CD14-positive monocyte (primary cell): ENCODE measurements around the gene GLB1L2. TPM values are rescaled to one million over a fixed set of nuclear protein-coding genes. Genes with fewer than 3 reads are reported as not detected.

Source experiments
- DNase-seq, 3 donors: peaks; one replicate each; pipeline ENCODE4 v3.0.0-alpha.2; 2011 to 2022
- H2AFZ ChIP-seq: 2 replicates; pipeline ENCODE4 v1.6.0; 2012; ENCODE audit warnings: mild to moderate bottlenecking, low read depth, low read length, inconsistent platforms; ENCODE audit not compliant: insufficient read depth, poor library complexity, severe bottlenecking
- H3K27ac ChIP-seq, 2 donors: 1 replicate in 1 of 2; 2 replicates in 1 of 2; pipeline ENCODE4 v1.5.1; 2012 to 2013; ENCODE audit warnings: low read length in 2 of 2, control low read depth in 1 of 2, inconsistent platforms in 1 of 2, low read depth in 1 of 2, mild to moderate bottlenecking in 1 of 2
- H3K27me3 ChIP-seq, 2 donors: one replicate each; pipeline versions ENCODE4 v1.6.0 to v1.6.1; 2011 to 2013; ENCODE audit warnings: low read length in 2 of 2; ENCODE audit not compliant: control insufficient read depth in 2 of 2, insufficient read depth in 2 of 2
- H3K36me3 ChIP-seq, 2 donors: replicated peaks in 1 of 2; 1 replicate in 1 of 2; 2 replicates in 1 of 2; pipeline versions ENCODE4 v1.5.1 to v1.6.1; 2012 to 2013; ENCODE audit warnings: low read length in 2 of 2, control low read depth in 1 of 2, inconsistent platforms in 1 of 2, mild to moderate bottlenecking in 1 of 2; ENCODE audit not compliant: insufficient read depth in 2 of 2, control insufficient read depth in 1 of 2
- H3K4me1 ChIP-seq, 2 donors: 1 replicate in 1 of 2; 2 replicates in 1 of 2; pipeline versions ENCODE4 v1.5.1 to v1.6.1; 2012 to 2013; ENCODE audit warnings: low read length in 2 of 2, control low read depth in 1 of 2, inconsistent platforms in 1 of 2, mild to moderate bottlenecking in 1 of 2, moderate library complexity in 1 of 2; ENCODE audit not compliant: insufficient read depth in 2 of 2, control insufficient read depth in 1 of 2
- H3K4me2 ChIP-seq: replicated peaks from 2 replicates; pipeline ENCODE3; 2012; ENCODE audit warnings: low read length, moderate library complexity, mild to moderate bottlenecking; ENCODE audit not compliant: poor library complexity, severe bottlenecking; ENCODE audit errors: extremely low read depth
- H3K4me3 ChIP-seq, 3 experiments: fragments of 200-600 bp in 1 of 3; sonication (generic) in 1 of 3; replicated peaks in 1 of 3; 1 replicate in 2 of 3; 2 replicates in 1 of 3; pipeline ENCODE4 v1.5.1; 2011 to 2013; ENCODE audit warnings: low read length in 3 of 3, mild to moderate bottlenecking in 3 of 3, control low read depth in 2 of 3, low read depth in 2 of 3, inconsistent platforms in 1 of 3, moderate library complexity in 1 of 3
- H3K79me2 ChIP-seq: 2 replicates; pipeline ENCODE4 v1.6.0; 2012; ENCODE audit warnings: mild to moderate bottlenecking, control low read depth, inconsistent platforms, low read length, moderate library complexity; ENCODE audit not compliant: insufficient read depth
- H3K9ac ChIP-seq: 2 replicates; pipeline ENCODE4 v1.6.0; 2017; ENCODE audit warnings: low read length, mild to moderate bottlenecking; ENCODE audit not compliant: insufficient read depth, poor library complexity, severe bottlenecking
- H3K9me3 ChIP-seq, 2 donors: replicated peaks in 1 of 2; 1 replicate in 1 of 2; 2 replicates in 1 of 2; pipeline versions ENCODE4 v1.5.1 to v1.6.1; 2012 to 2013; ENCODE audit warnings: low read length in 2 of 2, control low read depth in 1 of 2; ENCODE audit not compliant: control insufficient read depth in 1 of 2, insufficient read depth in 1 of 2
- H4K20me1 ChIP-seq: 2 replicates; pipeline ENCODE4 v1.6.0; 2012; ENCODE audit warnings: mild to moderate bottlenecking, low read length, control low read depth, moderate library complexity; ENCODE audit not compliant: insufficient read depth
- H3K27ac Mint-ChIP-seq, 7 donors: one replicate each; pipeline ENCODE4 v1.8.0; 2020; ENCODE audit warnings: mild to moderate bottlenecking in 7 of 7, mixed read lengths in 7 of 7, moderate library complexity in 6 of 7, inconsistent platforms in 2 of 7
- H3K27me3 Mint-ChIP-seq, 3 donors: one replicate each; pipeline ENCODE4 v1.8.0; 2021 to 2022; ENCODE audit warnings: low read depth in 3 of 3, mild to moderate bottlenecking in 3 of 3, mixed read lengths in 3 of 3, moderate library complexity in 3 of 3, inconsistent platforms in 1 of 3
- H3K36me3 Mint-ChIP-seq, 2 donors: one replicate each; pipeline ENCODE4 v1.8.0; 2020; ENCODE audit warnings: mixed read lengths in 2 of 2, inconsistent platforms in 1 of 2, mild to moderate bottlenecking in 1 of 2
- H3K4me1 Mint-ChIP-seq: one replicate; pipeline ENCODE4 v1.8.0; 2020; ENCODE audit warnings: mild to moderate bottlenecking, mixed read lengths
- H3K4me3 Mint-ChIP-seq, 2 donors: one replicate each; pipeline ENCODE4 v1.8.0; 2020; ENCODE audit warnings: mild to moderate bottlenecking in 2 of 2, mixed read lengths in 2 of 2, moderate library complexity in 1 of 2
- H3K9me3 Mint-ChIP-seq, 7 donors: one replicate each; pipeline ENCODE4 v1.8.0; 2020 to 2022; ENCODE audit warnings: mixed read lengths in 7 of 7, mild to moderate bottlenecking in 6 of 7, moderate library complexity in 6 of 7, inconsistent platforms in 2 of 7
- CTCF ChIP-seq: fragments of 200-600 bp; IDR thresholded peaks from one replicate; pipeline ENCODE4 v1.8.0; 2022; ENCODE audit warnings: antibody characterized with exemption, mild to moderate bottlenecking
- WGBS: methylation state at CpG from one replicate; pipeline ENCODE4 v1.1.5; 2013; ENCODE audit warnings: missing lambda C conversion rate; ENCODE audit not compliant: insufficient coverage; 5-methylcytosine and 5-hydroxymethylcytosine counted together
- intact Hi-C, 2 donors: fragments of 100-400 bp; cut with micrococcal nuclease; formaldehyde crosslinking; loops; one replicate each; pipeline versions ENCODE4 v1.15.0 to v1.15.1; 2023
- polyA plus RNA-seq, 3 donors: library from polyadenylated mRNA; depleted of rRNA in 1 of 3; unstranded in 2 of 3; stranded (reverse) in 1 of 3; fragments of 300-500 nt in 2 of 3; fragments of >200 nt in 1 of 3; fragmentation: Illumina TruSeq in 2 of 3; gene quantifications; 1 replicate in 2 of 3; 2 replicates in 1 of 3; pipeline ENCODE4 v1.2.3, GENCODE V29; 2012 to 2021

The GLB1L2 gene
- polyA plus RNA-seq, 3 donors: not detected

- intact Hi-C loops: no loop called here
- Mint-ChIP-seq H3K9me3 (peaks cover 5 to 16% (median 10%) of the 10 kb centered on the region in 7 donors), H3K27me3 (peaks cover 3 to 4% (median 4%) of the 10 kb centered on the region in 3 donors), H3K36me3 (no peaks in the 10 kb centered on the region), H3K4me1 (no peaks in the 10 kb centered on the region), H3K4me3 (no peak overlapping the region), H3K27ac (no peak overlapping the region)
- Histone ChIP-seq H3K27ac (no peak overlapping the region), H4K20me1 (no peaks in the 10 kb centered on the region), H3K36me3 (no peaks in the 10 kb centered on the region), H3K9me3 (peaks cover 3 to 9% of the 10 kb centered on the region in 2 donors), H3K4me1 (no peaks in the 10 kb centered on the region), H3K27me3 (no peaks in the 10 kb centered on the region), H3K4me3 (no peak overlapping the region), H3K9ac (no peak overlapping the region), H3K4me2 (no peak overlapping the region), H2AFZ (no peak overlapping the region), H3K79me2 (no peaks in the 10 kb centered on the region)
- TF ChIP-seq CTCF: no peak
- DNase-seq: no peak
- WGBS: 93% methylated on average over 5 of the region's 5 CpGs
Observed at GRCh38 chr11:134312807-134313206, 19.0 kb upstream of the GLB1L2 start.

- Histone ChIP-seq H3K36me3 (no peaks in the 10 kb centered on the region), H3K27me3 (no peaks in the 10 kb centered on the region), H3K4me1 (no peaks in the 10 kb centered on the region), H3K4me2 (no peak overlapping the region), H4K20me1 (no peaks in the 10 kb centered on the region), H3K79me2 (no peaks in the 10 kb centered on the region), H3K9me3 (peaks cover 3 to 10% of the 10 kb centered on the region in 2 donors), H2AFZ (no peak overlapping the region), H3K27ac (no peak overlapping the region), H3K4me3 (no peak overlapping the region), H3K9ac (no peak overlapping the region)
- intact Hi-C loops: no loop called here
- WGBS: 90% methylated on average over 10 of the region's 10 CpGs
- Mint-ChIP-seq H3K9me3 (peaks cover 6 to 16% (median 11%) of the 10 kb centered on the region in 7 donors), H3K36me3 (no peaks in the 10 kb centered on the region), H3K27ac (no peak overlapping the region), H3K4me1 (no peaks in the 10 kb centered on the region), H3K4me3 (no peak overlapping the region), H3K27me3 (peaks cover 4% of the 10 kb centered on the region in 3 donors)
- no peak for TF ChIP-seq CTCF
- no peak for DNase-seq
Observed at GRCh38 chr11:134313379-134313778, 18.4 kb upstream of the GLB1L2 start.
